T-helper 22 cell (primary cell): ENCODE data around the gene FFAR2.

Source experiments
- DNase-seq: peaks from one replicate; pipeline ENCODE4 v3.0.0-alpha.2; 2020; ENCODE audit warnings: low read depth

The FFAR2 gene

GRCh38 chr19:35425682-35426081 lies 22.4 kb upstream of the FFAR2 start:
- DNase-seq: no peak

- no peak for DNase-seq
Observed at GRCh38 chr19:35427187-35427586, 20.9 kb upstream of the FFAR2 start.

DNA sequence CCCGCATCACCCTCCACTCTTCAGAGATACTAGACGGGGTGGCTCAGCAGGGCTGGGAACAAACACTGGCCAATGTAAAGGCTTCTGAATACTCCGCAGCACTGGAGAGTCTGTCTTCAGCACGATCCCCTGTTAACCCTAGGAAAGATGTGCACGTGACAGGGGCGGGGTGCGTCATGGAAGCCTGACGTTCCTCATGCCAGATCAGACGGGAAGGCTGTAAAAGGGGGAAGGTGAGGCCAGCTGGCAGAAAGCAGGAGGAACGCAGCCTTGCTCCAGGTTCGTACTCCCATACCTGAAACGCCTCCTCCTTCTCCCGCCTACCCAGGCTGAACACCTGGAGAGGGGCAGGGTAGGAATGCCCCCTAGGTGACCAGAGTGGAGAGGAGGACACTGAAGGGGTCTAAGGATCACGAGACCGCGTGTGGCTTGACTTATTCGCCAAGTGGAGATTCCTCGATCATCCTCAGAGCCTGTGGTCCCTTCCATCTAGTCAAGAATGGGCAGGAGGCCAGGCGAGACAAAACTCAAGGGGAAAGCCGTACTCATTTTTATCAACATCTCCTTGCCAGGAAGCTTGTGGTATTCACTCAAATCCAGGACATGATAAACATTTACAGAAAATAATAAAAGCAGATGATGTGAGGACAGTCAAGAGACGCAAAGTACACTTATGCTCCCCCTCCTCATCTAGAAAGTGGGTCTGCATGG lies 18.2 kb upstream of the FFAR2 start:
- no peak for DNase-seq

DNA sequence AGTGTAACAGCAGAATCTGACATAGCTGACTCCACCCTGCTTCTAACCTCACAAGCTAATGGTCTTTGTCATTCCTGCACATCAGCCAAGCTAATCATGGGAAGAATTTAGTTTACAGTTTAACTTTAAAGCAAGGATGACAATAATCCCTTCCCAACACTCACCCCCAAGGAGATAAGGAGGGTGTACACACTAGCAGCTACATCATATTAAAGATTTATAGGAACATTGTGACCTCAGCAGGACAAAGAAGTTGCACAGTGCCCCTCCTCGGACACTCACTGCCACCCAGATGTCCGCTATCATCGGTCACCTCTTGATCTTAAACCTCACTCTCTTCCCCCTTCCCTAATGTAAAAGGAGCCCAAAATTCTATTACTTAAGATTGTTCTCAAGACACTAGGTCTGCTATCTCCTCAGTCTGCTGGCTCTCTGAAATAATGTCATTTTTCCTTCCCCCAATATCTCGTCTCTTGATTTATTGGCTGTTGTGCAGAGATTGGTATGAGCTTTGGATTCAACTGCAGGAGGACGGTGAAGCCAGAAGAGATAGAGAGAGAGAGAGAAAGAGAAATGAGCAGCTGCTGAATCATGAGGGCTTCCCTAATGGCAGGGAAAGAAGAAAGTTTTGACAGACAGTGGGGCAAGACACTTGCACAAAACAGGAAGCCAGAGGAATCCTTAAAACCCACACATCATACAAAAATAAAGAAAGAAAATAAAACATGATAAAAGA lies 17.5 kb upstream of the FFAR2 start:
- DNase-seq: no peak

- DNase-seq: no peak
Observed at GRCh38 chr19:35431145-35431807, 16.8 kb upstream of the FFAR2 start.

DNA sequence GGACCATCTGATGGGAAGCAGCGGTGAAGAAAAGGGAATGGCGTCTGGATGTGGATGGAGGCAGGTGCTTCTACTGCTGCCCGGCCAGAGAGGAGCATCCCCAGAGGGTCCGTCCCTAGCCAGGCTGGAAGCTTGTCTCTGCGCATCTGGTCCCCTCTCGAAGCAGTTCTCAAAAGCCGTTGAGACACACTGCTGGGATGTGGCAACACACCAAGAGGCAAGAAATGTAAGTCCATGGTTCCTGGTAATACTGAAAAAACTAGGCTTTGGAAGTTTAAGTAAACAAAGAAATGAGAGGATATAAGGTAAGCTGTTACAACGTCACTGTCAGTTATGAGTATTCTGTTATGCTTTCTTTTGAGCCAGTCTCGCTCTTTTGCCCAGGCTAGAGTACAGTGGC lies 15.1 kb upstream of the FFAR2 start:
- no peak for DNase-seq

DNA sequence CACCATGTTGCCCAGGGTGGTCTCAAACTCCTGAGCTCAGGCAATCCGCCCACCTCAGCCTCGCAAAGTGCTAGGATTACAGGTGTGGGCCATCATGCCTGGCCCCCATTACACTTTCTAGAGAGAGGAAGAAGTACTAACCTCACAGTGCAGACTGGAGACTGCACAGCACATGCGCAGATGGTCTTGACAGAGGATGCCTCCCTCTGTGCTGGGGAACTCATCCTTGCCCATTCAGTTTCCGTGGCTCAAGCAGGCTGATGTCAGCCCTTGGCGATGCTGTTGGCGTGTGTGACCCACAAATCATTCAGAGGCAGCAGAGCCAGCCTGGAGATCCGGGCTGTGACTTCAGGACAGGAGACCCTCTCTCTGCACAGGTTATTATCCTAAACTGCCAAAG lies 14.6 kb upstream of the FFAR2 start:
- DNase-seq: no peak

DNA sequence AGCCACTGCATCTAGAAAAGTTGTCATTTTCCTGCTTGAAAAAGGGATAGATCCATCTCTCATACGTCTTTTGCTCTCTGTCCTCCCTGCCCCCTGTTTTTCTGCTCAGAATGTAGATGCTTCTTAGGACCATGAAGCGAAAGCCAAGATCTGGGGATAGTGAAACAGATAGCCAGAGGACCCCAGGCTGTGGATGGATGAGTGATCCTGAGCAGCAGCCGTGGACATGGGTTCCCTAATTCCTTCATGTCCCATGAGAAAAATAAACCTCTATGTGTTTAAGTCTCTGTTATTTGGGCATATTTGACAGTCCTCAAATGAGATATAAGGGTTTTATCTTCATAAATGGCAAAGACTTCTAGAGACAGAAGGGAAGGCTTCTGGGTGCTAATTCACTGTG lies 12.2 kb upstream of the FFAR2 start:
- DNase-seq: no peak

GRCh38 chr19:35436477-35437405 lies 11.3 kb upstream of the FFAR2 start:
- no peak for DNase-seq

- no peak for DNase-seq
Observed at GRCh38 chr19:35437406-35437951, 10.6 kb upstream of the FFAR2 start.

DNA sequence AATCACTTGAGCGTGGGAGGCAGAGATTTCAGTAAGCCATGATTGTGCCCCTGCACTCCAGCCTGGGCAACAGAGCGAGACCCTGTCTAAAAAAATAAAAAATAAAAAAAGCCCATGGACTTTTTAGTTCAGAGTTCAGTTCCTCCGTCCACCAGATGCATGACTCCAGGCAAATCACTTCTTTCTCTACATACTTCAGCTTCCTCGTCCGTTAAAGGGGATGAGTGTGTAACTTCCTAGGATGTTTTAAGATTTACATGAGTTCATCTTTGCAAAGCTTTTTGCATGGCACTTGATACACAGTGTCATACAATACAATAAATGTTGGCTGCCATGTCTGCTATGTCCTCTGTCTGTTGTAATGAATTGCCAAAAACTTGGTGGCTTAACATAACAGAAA lies 10.0 kb upstream of the FFAR2 start:
- no peak for DNase-seq

DNA sequence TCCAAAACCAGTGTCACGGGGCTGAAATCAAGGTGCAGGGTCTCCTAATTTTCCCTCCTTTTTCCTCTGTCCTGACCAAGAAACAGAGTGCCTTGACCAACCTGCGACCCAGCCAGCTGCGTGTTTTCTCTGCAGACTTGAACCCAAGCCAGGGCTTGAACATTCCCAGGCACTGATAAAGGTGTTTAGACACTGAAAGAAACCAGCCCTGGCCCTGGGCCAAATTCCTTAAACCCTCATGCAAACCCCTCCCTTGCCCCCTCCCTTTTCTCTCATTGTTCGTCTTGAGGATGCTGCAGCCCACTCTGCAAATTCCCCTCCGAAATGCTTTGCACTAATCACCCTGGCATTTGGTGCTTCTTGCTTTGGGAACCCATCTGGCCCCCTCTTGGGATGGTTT lies 9.5 kb upstream of the FFAR2 start:
- DNase-seq: no peak

DNA sequence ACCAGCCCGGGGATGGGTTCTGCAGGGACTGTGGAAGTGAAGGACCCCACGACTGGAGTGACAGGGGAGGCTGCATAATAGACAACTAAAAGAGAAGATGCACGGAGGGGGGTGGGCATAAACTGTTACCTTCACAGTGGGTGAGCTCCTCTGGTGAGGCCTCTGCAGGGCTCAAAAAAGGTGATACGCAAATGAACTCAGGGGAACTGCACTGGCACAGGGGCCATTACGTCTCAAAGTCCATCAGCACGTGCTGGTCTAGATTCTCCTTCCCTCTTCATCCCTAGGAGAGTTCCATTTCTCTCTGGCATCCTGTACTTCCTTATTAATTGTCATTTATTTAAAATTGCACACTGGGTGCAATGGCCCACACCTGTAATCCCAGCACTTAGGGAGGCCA lies 8.1 kb upstream of the FFAR2 start:
- DNase-seq: no peak

DNA sequence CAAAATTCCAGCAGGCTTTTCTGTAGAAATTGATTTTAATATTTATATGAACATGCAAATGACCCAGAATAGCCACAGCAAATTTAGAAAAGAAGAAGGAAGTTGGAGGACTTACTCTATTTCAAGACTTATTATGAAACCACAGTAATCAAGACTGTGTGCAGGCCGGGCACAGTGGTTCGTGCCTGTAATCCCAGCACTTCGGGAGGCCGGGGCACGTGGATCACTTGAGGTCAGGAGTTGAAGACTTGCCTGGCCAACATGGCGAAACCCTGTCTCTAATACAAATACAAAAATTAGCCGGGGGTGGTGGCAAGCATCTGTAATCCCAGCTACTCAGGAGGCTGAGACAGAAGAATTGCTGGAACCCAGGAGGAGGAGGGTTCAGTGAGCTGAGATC lies 6.0 kb upstream of the FFAR2 start:
- DNase-seq: no peak

GRCh38 chr19:35444735-35445134 lies 3.3 kb upstream of the FFAR2 start:
- no peak for DNase-seq

- DNase-seq: peak; percentile 21
Observed at GRCh38 chr19:35445826-35446593, 2.0 kb upstream of the FFAR2 start.

GRCh38 chr19:35449359-35450043 lies 1.4 kb downstream of the FFAR2 start:
- DNase-seq: no peak

DNA sequence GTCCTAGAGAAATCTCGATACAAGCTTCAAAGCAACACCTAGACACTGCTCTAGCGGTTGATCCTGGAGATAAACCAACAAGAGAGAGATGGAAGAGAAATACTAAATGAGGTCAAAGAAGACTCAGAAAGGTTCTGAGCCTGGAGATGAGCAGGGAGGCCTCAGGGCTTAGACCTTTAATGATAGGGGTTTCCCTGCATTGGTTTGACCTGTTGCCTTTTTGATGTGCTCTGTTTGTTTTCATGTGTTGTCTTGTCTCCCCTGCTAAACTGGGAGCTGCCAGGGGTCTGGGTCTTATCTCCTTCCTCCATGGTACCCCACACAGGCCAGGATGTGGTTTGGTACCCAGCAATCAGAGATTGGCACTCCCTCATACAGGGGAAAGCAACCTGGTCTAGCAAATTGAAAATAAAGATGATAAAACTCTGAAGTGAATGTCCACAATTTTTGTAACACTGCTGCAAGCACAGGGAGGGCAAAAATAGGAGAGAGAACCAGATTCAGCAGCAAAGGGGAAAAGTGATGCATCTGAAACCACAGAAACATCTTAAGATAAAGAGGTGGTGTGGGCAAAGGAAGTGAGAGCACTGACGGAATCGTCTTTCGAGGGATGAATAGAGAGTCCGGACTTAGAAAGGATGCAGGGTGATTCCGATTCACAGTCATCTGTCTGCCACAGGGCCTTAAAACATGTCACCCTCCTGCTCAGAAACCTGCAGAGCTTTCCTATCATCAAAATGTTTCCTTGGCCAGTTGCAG lies 3.5 kb downstream of the FFAR2 start:
- peak; percentile 23 for DNase-seq

DNA sequence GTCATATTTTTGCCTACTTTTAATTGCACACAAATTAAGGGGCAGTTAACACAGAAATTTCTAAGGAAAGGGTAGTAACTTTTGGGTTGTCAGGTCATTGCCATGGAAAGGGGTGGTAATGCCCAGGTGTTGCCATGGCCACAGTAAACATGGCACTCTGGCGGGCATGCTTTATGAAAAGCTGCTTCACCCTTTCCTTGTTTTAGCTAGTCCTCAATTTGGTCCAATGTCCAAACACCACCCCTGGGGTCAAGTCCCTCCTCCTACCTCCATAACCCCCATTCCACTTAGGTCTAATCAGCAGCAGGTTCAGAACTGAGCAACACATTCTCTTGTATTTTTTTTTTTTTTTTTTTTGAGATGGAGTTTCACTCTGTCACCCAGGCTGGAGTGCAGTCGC lies 6.6 kb downstream of the FFAR2 start:
- DNase-seq: no peak
